Kidney (tissue), 14 donors: ENCODE data around the gene DDX11. TPM values are rescaled to one million over a fixed set of nuclear protein-coding genes. Genes with fewer than 3 reads are reported as not detected.
A peak's percentile ranks its signal among the peaks of the same experiment; 100 is the strongest.
"Not testable (repeated sequence)": the region's sequence is repeated elsewhere in the genome, so short reads cannot be mapped to it uniquely, and the experiment has no call there.

Experiments used
- DNase-seq, 5 donors: peaks; one replicate each; pipeline ENCODE4 v3.0.0-alpha.2; 2013 to 2020
- FAIRE-seq: peaks from 2 replicates; lab custom pipeline; 2012; peaks lifted over from hg19 to GRCh38; lab: Jason Lieb, UNC
- H3K27ac ChIP-seq, 2 donors: one replicate each; pipeline ENCODE4 v1.7.0; 2013; ENCODE audit warnings: low read depth in 2 of 2, low read length in 2 of 2, inconsistent platforms in 1 of 2
- H3K27me3 ChIP-seq: one replicate; pipeline ENCODE4 v1.7.1; 2013; ENCODE audit warnings: low read length, inconsistent platforms; ENCODE audit not compliant: control insufficient read depth, insufficient read depth
- H3K36me3 ChIP-seq, 3 donors: one replicate each; pipeline versions ENCODE4 v1.7.0 to v1.7.1; 2013; ENCODE audit warnings: low read length in 3 of 3, control low read depth in 1 of 3, inconsistent platforms in 1 of 3; ENCODE audit not compliant: insufficient read depth in 3 of 3, control insufficient read depth in 2 of 3
- H3K4me1 ChIP-seq, 3 donors: one replicate each; pipeline versions ENCODE4 v1.7.0 to v1.7.1; 2013; ENCODE audit warnings: low read length in 3 of 3, inconsistent platforms in 1 of 3, low read depth in 1 of 3; ENCODE audit not compliant: control insufficient read depth in 2 of 3, insufficient read depth in 2 of 3
- H3K4me3 ChIP-seq, 3 donors: one replicate each; pipeline versions ENCODE4 v1.7.0 to v1.8.1; 2013; ENCODE audit warnings: low read length in 3 of 3, control low read depth in 1 of 3, inconsistent platforms in 1 of 3
- H3K9ac ChIP-seq, 3 donors: one replicate each; pipeline versions ENCODE4 v1.7.0 to v1.7.1; 2013; ENCODE audit warnings: low read length in 3 of 3, control low read depth in 1 of 3, inconsistent platforms in 1 of 3
- H3K9me3 ChIP-seq, 3 donors: one replicate each; pipeline versions ENCODE4 v1.7.0 to v1.7.1; 2013; ENCODE audit warnings: low read length in 3 of 3, control low read depth in 1 of 3, inconsistent platforms in 1 of 3; ENCODE audit not compliant: control insufficient read depth in 2 of 3, insufficient read depth in 1 of 3
- intact Hi-C: fragments of 100-400 bp; cut with DNase I; formaldehyde crosslinking; loops from one replicate; pipeline ENCODE4 v1.11.1; 2022
- polyA plus RNA-seq: library from polyadenylated mRNA; stranded (reverse); fragments of 350-450 nt; fragmentation: Illumina TruSeq; extraction: RNeasy Lipid Tissue Mini Kit (QIAGEN cat#74804); gene quantifications from one replicate; pipeline ENCODE4 v1.2.3, GENCODE V29; 2014; ENCODE audit warnings: low read depth, low replicate concordance; ENCODE audit not compliant: insufficient read depth
- total RNA-seq: library from RNA; stranded (reverse); fragmentation: NEBNext Ultra II Directional; extraction: Animal tissue kit (Norgen Biotek cat#: 25700); gene quantifications from one replicate; pipeline ENCODE4 v1.2.1, GENCODE V29; 2021
- TF ChIP-seq, protein P1 (sequence below): IDR thresholded peaks from 3 replicates; pipeline ENCODE4 v1.5.1; 2012; ENCODE audit warnings: mild to moderate bottlenecking, moderate library complexity, borderline replicate concordance; ENCODE audit not compliant: insufficient read depth; ENCODE audit errors: extremely low read depth
- donor health status: control.
- donor health status: control.
- donor health status: control.
- donor health status: control.
- donor health status: control.
- donor health status: DM: yes; HTN: yes; CAD: no.
- donor health status: Normal renal cell carcinoma (clear cell type).

DDX11 gene
- total and polyA plus RNA-seq, 2 donors from 2014 or later: 1.9 to 29.9 TPM

DNA sequence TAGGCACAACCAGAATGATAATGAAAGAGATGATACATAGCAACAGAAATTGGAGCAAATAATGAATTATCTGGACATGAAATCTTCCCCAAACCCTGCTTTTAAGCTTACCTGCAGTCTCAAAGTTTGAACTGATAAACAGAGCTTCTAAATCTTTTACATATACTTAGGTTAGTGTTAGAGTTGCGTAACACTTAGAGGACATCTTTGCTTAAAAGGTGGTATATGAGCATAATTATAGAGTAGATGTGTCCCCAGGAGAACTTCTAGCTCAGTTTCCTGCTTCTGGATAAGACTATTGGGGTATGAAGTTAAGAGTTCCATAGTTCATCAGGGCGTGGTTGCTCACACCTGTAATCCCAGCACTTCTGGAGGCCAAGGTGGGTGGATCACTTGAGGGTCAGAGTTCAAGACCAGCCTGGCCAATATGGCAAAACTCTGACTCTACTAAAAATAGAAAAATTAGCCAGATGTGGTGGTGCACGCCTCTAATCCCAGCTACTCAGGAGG, 41.5 kb downstream of the DDX11 start:
- H3K27ac ChIP-seq, H3K4me1 ChIP-seq, intact Hi-C loops, H3K9ac ChIP-seq, H3K27me3 ChIP-seq, H3K9me3 ChIP-seq, H3K36me3 ChIP-seq, FAIRE-seq, H3K4me3 ChIP-seq, DNase-seq: not testable (repeated sequence)

DNA sequence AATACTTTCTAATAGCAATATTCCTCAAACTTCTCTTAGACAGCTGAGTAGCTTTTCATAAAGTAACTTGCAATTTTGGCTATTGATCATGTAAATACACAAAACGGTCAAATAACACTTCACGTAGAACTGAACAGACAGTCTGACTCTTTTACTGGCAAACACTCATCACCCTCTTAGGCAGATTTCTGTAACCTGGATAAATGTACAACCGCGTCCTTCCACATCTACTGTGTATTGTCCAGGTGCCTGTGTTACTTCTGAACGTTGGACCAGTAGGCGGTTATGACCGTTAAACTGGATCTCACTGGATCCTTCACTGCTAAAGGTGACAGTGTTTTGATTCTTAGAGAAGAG, 43.2 kb downstream of the DDX11 start:
- H3K36me3 ChIP-seq, H3K4me1 ChIP-seq, FAIRE-seq, DNase-seq, intact Hi-C loops, H3K27me3 ChIP-seq, H3K27ac ChIP-seq, H3K9ac ChIP-seq, H3K9me3 ChIP-seq: not testable (repeated sequence)
- peak overlapping the region in 1 of 3 donors; percentile 30 for H3K4me3 ChIP-seq

DNA sequence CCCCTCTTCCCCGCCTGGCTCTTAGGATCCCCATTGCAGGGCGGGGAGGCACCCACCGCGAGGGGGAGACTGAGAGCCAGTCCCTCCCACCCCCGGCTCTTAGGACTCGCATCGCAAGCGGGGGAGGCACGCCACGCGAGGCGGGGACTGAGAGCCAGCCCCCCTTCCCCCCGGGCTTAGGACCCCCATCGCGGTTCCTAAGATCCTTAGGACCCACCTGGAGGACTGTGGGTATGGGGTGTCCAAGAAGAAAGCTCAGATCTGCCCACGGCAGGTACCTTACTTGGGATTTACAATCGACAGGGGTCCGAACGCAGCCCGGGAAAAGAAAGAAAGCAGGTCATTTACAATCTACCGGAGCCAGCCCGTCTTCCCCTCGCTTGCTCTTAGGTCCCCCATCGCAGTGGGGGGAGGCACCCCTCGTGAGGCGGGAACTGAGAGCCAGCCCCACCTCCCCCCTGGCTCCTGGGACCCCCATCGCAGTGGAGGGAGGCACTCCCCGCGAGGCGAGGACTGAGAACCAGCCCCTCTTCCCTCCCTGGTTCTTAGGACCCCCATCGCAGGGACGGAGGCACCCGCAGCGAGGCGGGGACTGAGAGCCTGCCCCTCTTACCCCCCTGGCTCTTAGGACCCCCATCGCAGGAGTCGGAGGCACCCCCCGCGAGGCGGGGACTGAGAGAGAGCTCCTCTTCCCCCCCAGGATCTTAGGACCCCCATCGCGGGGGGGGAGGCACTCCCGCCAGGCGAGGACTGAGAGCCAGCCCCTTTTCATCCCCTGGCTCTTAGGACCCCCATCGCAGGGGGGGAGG, 43.7 kb downstream of the DDX11 start:
- Histone ChIP-seq H3K36me3 (no peaks in the 10 kb centered on the region), H3K4me3 (peak overlapping the region; percentile 15 to 51 (median 48)), H3K4me1 (peaks cover 0 to 5% (median 0%) of the 10 kb centered on the region in 3 donors), H3K27me3 (no peaks in the 10 kb centered on the region), H3K9ac (no peak overlapping the region), H3K9me3 (no peaks in the 10 kb centered on the region), H3K27ac (no peak overlapping the region)
- intact Hi-C loops: no loop called here
- TF ChIP-seq, protein P1, sequence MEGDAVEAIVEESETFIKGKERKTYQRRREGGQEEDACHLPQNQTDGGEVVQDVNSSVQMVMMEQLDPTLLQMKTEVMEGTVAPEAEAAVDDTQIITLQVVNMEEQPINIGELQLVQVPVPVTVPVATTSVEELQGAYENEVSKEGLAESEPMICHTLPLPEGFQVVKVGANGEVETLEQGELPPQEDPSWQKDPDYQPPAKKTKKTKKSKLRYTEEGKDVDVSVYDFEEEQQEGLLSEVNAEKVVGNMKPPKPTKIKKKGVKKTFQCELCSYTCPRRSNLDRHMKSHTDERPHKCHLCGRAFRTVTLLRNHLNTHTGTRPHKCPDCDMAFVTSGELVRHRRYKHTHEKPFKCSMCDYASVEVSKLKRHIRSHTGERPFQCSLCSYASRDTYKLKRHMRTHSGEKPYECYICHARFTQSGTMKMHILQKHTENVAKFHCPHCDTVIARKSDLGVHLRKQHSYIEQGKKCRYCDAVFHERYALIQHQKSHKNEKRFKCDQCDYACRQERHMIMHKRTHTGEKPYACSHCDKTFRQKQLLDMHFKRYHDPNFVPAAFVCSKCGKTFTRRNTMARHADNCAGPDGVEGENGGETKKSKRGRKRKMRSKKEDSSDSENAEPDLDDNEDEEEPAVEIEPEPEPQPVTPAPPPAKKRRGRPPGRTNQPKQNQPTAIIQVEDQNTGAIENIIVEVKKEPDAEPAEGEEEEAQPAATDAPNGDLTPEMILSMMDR: peak; percentile 23
- peak in 4 of 5 donors; percentile 76 to 86 (median 78) for DNase-seq
- FAIRE-seq: no peak

DNA sequence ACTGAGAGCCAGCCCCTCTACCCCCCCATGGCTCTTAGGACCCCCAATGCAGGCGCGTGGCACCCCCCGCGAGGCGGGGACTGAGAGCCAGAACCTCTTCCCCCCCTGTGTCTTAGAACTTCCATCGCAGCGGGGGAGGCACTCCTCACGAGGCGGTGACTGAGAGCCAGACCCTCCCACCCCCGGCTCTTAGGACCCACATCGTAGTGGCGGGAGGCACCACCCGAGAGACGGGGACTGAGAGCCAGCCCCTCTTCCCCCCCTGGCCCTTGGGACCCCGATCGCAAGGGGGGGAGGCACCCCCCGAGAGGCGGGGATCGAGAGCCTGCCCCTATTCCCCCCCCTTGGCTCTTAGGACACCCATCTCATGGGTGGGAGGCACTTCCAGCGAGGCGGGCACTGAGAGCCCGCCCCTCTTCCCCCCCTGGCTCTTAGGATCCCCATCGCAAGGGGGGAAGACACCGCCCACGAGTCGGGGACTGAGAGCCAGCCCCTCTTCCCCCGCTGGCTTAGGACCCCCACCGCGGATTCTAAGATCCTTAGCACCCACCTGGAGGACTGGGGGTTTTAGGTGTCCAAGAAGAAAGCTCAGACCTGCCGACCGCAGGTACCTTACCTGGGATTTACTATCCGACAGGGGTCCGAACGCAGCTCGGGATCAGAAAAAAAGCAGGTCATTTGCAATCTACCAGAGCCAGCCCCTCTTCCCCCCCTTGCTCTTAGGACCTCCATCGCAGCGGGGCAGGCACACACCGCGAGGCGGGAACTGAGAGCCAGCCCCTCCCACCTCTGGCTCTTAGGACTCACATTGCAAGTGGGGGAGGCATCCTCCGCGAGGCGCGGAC, 44.9 kb downstream of the DDX11 start:
- Histone ChIP-seq H3K36me3 (no peaks in the 10 kb centered on the region), H3K4me1 (peaks cover 0 to 5% (median 0%) of the 10 kb centered on the region in 3 donors), H3K4me3 (peak overlapping the region in 1 of 3 donors; percentile 46), H3K27ac (no peak overlapping the region), H3K27me3 (no peaks in the 10 kb centered on the region), H3K9me3 (no peaks in the 10 kb centered on the region), H3K9ac (no peak overlapping the region)
- TF ChIP-seq, protein P1: no peak
- intact Hi-C loops: no loop called here
- DNase-seq (peak; percentile 67 to 91 (median 85)), FAIRE-seq (no peak)
